ENCODE data around the gene PRDM7. TPM values are rescaled to one million over a fixed set of nuclear protein-coding genes. Genes with fewer than 3 reads are reported as not detected.
"Not testable (repeated sequence)": the region's sequence is repeated elsewhere in the genome, so short reads cannot be mapped to it uniquely, and the experiment has no call there.

The PRDM7 gene
- total and polyA plus RNA-seq, 7 donors, result not detected

- 60 to 77% methylated on average over 9 of the region's 9 CpGs for WGBS, 2 donors
- H3K9me3 ChIP-seq; H3K27me3 ChIP-seq; DNase-seq; H3K4me1 ChIP-seq; intact Hi-C loops (cut with DNase I); H3K4me3 ChIP-seq; H3K36me3 ChIP-seq; H3K27ac ChIP-seq: not testable (repeated sequence)
Observed at GRCh38 chr16:90097010-90097684, 20.0 kb upstream of the PRDM7 start.

- H3K4me1 ChIP-seq; H3K36me3 ChIP-seq; H3K27ac ChIP-seq; DNase-seq; H3K27me3 ChIP-seq; H3K4me3 ChIP-seq; H3K9me3 ChIP-seq; intact Hi-C loops (cut with DNase I): not testable (repeated sequence)
- 91 to 92% methylated on average over 22 of the region's 22 CpGs for WGBS, 2 donors
Observed at GRCh38 chr16:90094791-90095190, 17.7 kb upstream of the PRDM7 start.

- H3K9me3 ChIP-seq; H3K27ac ChIP-seq; H3K4me1 ChIP-seq; DNase-seq; H3K4me3 ChIP-seq; H3K36me3 ChIP-seq; H3K27me3 ChIP-seq; intact Hi-C loops (cut with DNase I): not testable (repeated sequence)
- 92 to 94% methylated on average over 35 of the region's 35 CpGs for WGBS, 2 donors
Observed at GRCh38 chr16:90094296-90094695, 17.2 kb upstream of the PRDM7 start.

- 90 to 94% methylated on average over 30 of the region's 30 CpGs for WGBS, 2 donors
- H3K9me3 ChIP-seq; H3K27ac ChIP-seq; H3K27me3 ChIP-seq; H3K36me3 ChIP-seq; H3K4me1 ChIP-seq; H3K4me3 ChIP-seq; DNase-seq; intact Hi-C loops (cut with DNase I): not testable (repeated sequence)
Observed at GRCh38 chr16:90093799-90094198, 16.7 kb upstream of the PRDM7 start.

GRCh38 chr16:90092781-90093180, 15.7 kb upstream of the PRDM7 start:
- DNase-seq; H3K36me3 ChIP-seq; H3K4me3 ChIP-seq; H3K4me1 ChIP-seq; H3K27me3 ChIP-seq; intact Hi-C loops (cut with DNase I); H3K27ac ChIP-seq; H3K9me3 ChIP-seq: not testable (repeated sequence)
- WGBS, 2 donors, result 59 to 72% methylated on average over 4 of the region's 4 CpGs

- WGBS, 2 donors, result 90 to 91% methylated on average over 4 of the region's 4 CpGs
- no peaks in the 10 kb centered on the region for H3K9me3 ChIP-seq
- H3K4me3 ChIP-seq, result no peak overlapping the region
- no peak overlapping the region for H3K27ac ChIP-seq
- TF ChIP-seq POLR2A (IDR thresholded peaks at IDR 0.05), result no peak
- intact Hi-C loops (cut with DNase I), result no loop called here
- DNase-seq, result no peak
- H3K4me1 ChIP-seq, result peaks cover 0 to 5% (median 2%) of the 10 kb centered on the region in 4 donors
- H3K36me3 ChIP-seq, result no peaks in the 10 kb centered on the region
- H3K27me3 ChIP-seq, result peaks cover 0 to 8% (median 0%) of the 10 kb centered on the region in 3 donors
Observed at GRCh38 chr16:90084215-90084950, 7.3 kb upstream of the PRDM7 start.

GRCh38 chr16:90083139-90083538, 6.0 kb upstream of the PRDM7 start:
- no peak for DNase-seq
- intact Hi-C loops (cut with DNase I), result no loop called here
- Histone ChIP-seq H3K9me3 (no peaks in the 10 kb centered on the region), H3K36me3 (no peaks in the 10 kb centered on the region), H3K27ac (no peak overlapping the region), H3K4me3 (no peak overlapping the region), H3K27me3 (peaks cover 0 to 9% (median 0%) of the 10 kb centered on the region in 3 donors), H3K4me1 (peaks cover 0 to 8% (median 5%) of the 10 kb centered on the region in 4 donors)
- 93 to 95% methylated on average over 8 of the region's 8 CpGs for WGBS, 2 donors
- TF ChIP-seq POLR2AphosphoS5 (IDR thresholded peaks at IDR 0.05), result no peak
- TF ChIP-seq EP300 (IDR thresholded peaks at IDR 0.05), result no peak

GRCh38 chr16:90081606-90081970, 4.5 kb upstream of the PRDM7 start:
- 7 to 18% methylated on average over 7 of the region's 7 CpGs for WGBS, 2 donors

More at GRCh38 chr16:90081606-90081970, 4.5 kb upstream of the PRDM7 start:
- H3K27me3 ChIP-seq, result peaks cover 0 to 9% (median 0%) of the 10 kb centered on the region in 3 donors
- H3K9me3 ChIP-seq, result no peaks in the 10 kb centered on the region
- intact Hi-C loops (cut with DNase I), result no loop called here
- H3K4me3 ChIP-seq, result no peak overlapping the region
- no peaks in the 10 kb centered on the region for H3K36me3 ChIP-seq
- no peak for TF ChIP-seq POLR2A (IDR thresholded peaks at IDR 0.05)
- TF ChIP-seq CTCF (IDR thresholded peaks at IDR 0.05), result no peak
- no peak for TF ChIP-seq EP300 (IDR thresholded peaks at IDR 0.05)
- TF ChIP-seq POLR2AphosphoS5 (IDR thresholded peaks at IDR 0.05), result no peak
- H3K4me1 ChIP-seq, result peaks cover 0 to 17% (median 15%) of the 10 kb centered on the region in 4 donors
- peak overlapping the region in 1 of 4 donors; percentile 89 for H3K27ac ChIP-seq
- no peak for DNase-seq
